HepG2 (cell line): ENCODE data around the gene PHTF2. TPM values are rescaled to one million over a fixed set of nuclear protein-coding genes. Genes with fewer than 3 reads are reported as not detected.

Source experiments
- ATAC-seq: fragments of 200-7000 bp; cut with Tn5 transposase; 3 replicates; pipeline ENCODE4 v1.9.1; 2020; ENCODE audit warnings: mild to moderate bottlenecking, moderate library complexity
- BruUV-seq: library from RNA; stranded (reverse); fragments of 400-500 nt; replicated peaks from 2 replicates; lab custom pipeline; 2021; lab: Mats Ljungman, UMichigan
- CTCF ChIA-PET: fragments of 300-600 bp; formaldehyde crosslinking; extraction: SDS; loops from one replicate; lab custom pipeline; 2021; ENCODE audit warnings: low total read pairs, inconsistent platforms, low intra/inter-chr PET ratio; lab: Yijun Ruan, JAX
- POLR2A ChIA-PET: fragments of 350-600 bp; sonication (Branson Sonifier 250); formaldehyde crosslinking; loops from one replicate; lab custom pipeline; 2020; ENCODE audit warnings: antibody characterized with exemption, inconsistent platforms; lab: Yijun Ruan, JAX
- DNase-seq: peaks from one replicate; pipeline ENCODE4 v3.0.0-alpha.2; 2015; ENCODE audit warnings: low spot score
- FAIRE-seq: peaks from 3 replicates; lab custom pipeline; 2011; peaks lifted over from hg19 to GRCh38; lab: Jason Lieb, UNC
- H2AFZ ChIP-seq: one replicate; pipeline ENCODE4 v1.6.1; 2011; ENCODE audit warnings: low read length, inconsistent platforms
- H3K27ac ChIP-seq: fragments of 300-600 bp; 3 replicates; pipeline ENCODE4 v1.8.0; 2011; ENCODE audit warnings: mixed run types, mild to moderate bottlenecking, mixed read lengths, low read length, inconsistent platforms; ENCODE audit not compliant: insufficient read depth; ENCODE audit errors: extremely low read length
- H3K27me3 ChIP-seq, 2 experiments: fragments of 200-600 bp in 1 of 2; 2 replicates in 1 of 2; 3 replicates in 1 of 2; pipeline versions ENCODE4 v1.6.0 to v1.8.0; 2011; ENCODE audit warnings: low read length in 2 of 2, mild to moderate bottlenecking in 2 of 2, moderate library complexity in 2 of 2, inconsistent platforms in 1 of 2; ENCODE audit not compliant: insufficient read depth in 2 of 2, control insufficient read depth in 1 of 2
- H3K36me3 ChIP-seq, 2 experiments: fragments of 200-600 bp in 1 of 2; replicated peaks in 1 of 2; 2 replicates in 1 of 2; 3 replicates in 1 of 2; pipeline versions ENCODE4 v1.5.1 to v1.8.0; 2011; ENCODE audit warnings: low read length in 2 of 2, inconsistent platforms in 1 of 2; ENCODE audit not compliant: insufficient read depth in 2 of 2, control insufficient read depth in 1 of 2
- H3K4me1 ChIP-seq: 2 replicates; pipeline ENCODE4 v1.5.1; 2012; ENCODE audit warnings: low read length, inconsistent platforms; ENCODE audit not compliant: insufficient read depth
- H3K4me2 ChIP-seq: 2 replicates; pipeline ENCODE4 v1.6.0; 2011; ENCODE audit warnings: low read depth, low read length, inconsistent platforms
- H3K4me3 ChIP-seq, 3 experiments: fragments of 200-600 bp in 1 of 3; sonication (generic), shearing (Covaris generic) in 1 of 3; replicated peaks in 1 of 3; 2 replicates each; pipeline ENCODE4 v1.5.1; 2011 to 2016; ENCODE audit warnings: low read length in 3 of 3, inconsistent platforms in 2 of 3, low read depth in 2 of 3, mild to moderate bottlenecking in 2 of 3, control low read depth in 1 of 3, mixed read lengths in 1 of 3; ENCODE audit not compliant: insufficient read depth in 1 of 3
- H3K79me2 ChIP-seq: one replicate; pipeline ENCODE4 v1.6.1; 2011; ENCODE audit warnings: low read length, inconsistent platforms; ENCODE audit not compliant: insufficient read depth
- H3K9ac ChIP-seq: 2 replicates; pipeline ENCODE4 v1.6.0; 2011; ENCODE audit warnings: mild to moderate bottlenecking, low read depth, low read length, inconsistent platforms; ENCODE audit not compliant: insufficient read depth
- H3K9me3 ChIP-seq: 2 replicates; pipeline ENCODE4 v1.5.1; 2012; ENCODE audit warnings: mild to moderate bottlenecking, low read length
- H4K20me1 ChIP-seq: 2 replicates; pipeline ENCODE4 v1.6.0; 2011; ENCODE audit warnings: inconsistent platforms, mild to moderate bottlenecking, low read length, moderate library complexity; ENCODE audit not compliant: insufficient read depth
- RARG ChIP-seq: sonication (generic); formaldehyde crosslinking; IDR thresholded peaks from 2 replicates; pipeline ENCODE4 v1.4.0; 2020; ENCODE audit warnings: low read depth, mild to moderate bottlenecking, missing genetic modification reagents
- RFX3 ChIP-seq: IDR thresholded peaks from 2 replicates; pipeline ENCODE4 v1.6.1; 2016; ENCODE audit warnings: missing biosample characterization, missing genetic modification reagents
- ZNF256 ChIP-seq: sonication (generic); formaldehyde crosslinking; conservative IDR thresholded peaks from 2 replicates; pipeline ENCODE4 v1.4.0; 2020; ENCODE audit warnings: missing genetic modification reagents
- ZNF354B ChIP-seq: sonication (generic); formaldehyde crosslinking; IDR thresholded peaks from 2 replicates; pipeline ENCODE4 v1.8.0; 2022; ENCODE audit warnings: mild to moderate bottlenecking, missing genetic modification reagents
- ZNF772 ChIP-seq: sonication (generic); formaldehyde crosslinking; IDR thresholded peaks from 2 replicates; pipeline ENCODE4 v1.5.0; 2020; ENCODE audit warnings: mild to moderate bottlenecking, missing genetic modification reagents
- ZNF841 ChIP-seq: sonication (generic); formaldehyde crosslinking; IDR thresholded peaks from 2 replicates; pipeline ENCODE4 v1.8.1; 2023; ENCODE audit warnings: missing genetic modification reagents, borderline replicate concordance
- WGBS: methylation state at CpG from one replicate; pipeline ENCODE4 v1.1.6; 2017; ENCODE audit warnings: low lambda C conversion rate; 5-methylcytosine and 5-hydroxymethylcytosine counted together
- in situ Hi-C: cut with HindIII; loops from 2 replicates; pipeline ENCODE4 v1.10.0; 2017; ENCODE audit warnings: low pct_unique_long_range_greater_than_20kb; ENCODE audit not compliant: extremely low pct_ligation_motif_present
- intact Hi-C: fragments of 100-400 bp; cut with micrococcal nuclease; formaldehyde crosslinking; loops from one replicate; pipeline ENCODE4 v1.10.0; 2022; ENCODE audit not compliant: unreplicated experiment
- polyA plus RNA-seq, 8 experiments: library from polyadenylated mRNA; depleted of rRNA in 3 of 8; stranded (reverse) in 7 of 8; unstranded in 1 of 8; fragments of >200 nt; fragmentation: Illumina TruSeq in 4 of 8; extraction: Trizol in 4 of 8; gene quantifications; 2 replicates each; pipeline versions ENCODE4 v1.2.1 to v1.2.3, GENCODE V29; 2011 to 2016; ENCODE audit warnings: low read depth in 4 of 8, missing spikeins in 1 of 8, mixed read lengths in 1 of 8; ENCODE audit not compliant: insufficient read depth in 1 of 8
- total RNA-seq, 5 experiments: library from RNA; depleted of rRNA; stranded (reverse); fragments of >200 nt; fragmentation: Illumina TruSeq; extraction: Trizol; gene quantifications; 2 replicates each; pipeline ENCODE4 v1.2.3, GENCODE V29; 2016; ENCODE audit warnings: low read depth in 1 of 5
- TF ChIP-seq, protein P1 (sequence below): sonication (generic); formaldehyde crosslinking; IDR thresholded peaks from 2 replicates; pipeline ENCODE4 v1.5.0; 2020; ENCODE audit warnings: missing genetic modification reagents, mild to moderate bottlenecking, borderline replicate concordance

PHTF2 gene
- total and polyA plus RNA-seq, 2 of the 13 experiments (the other 11 are each of a cell fraction or from before 2014, with no cell fraction given) = 7.4 to 10.2 TPM

DNA sequence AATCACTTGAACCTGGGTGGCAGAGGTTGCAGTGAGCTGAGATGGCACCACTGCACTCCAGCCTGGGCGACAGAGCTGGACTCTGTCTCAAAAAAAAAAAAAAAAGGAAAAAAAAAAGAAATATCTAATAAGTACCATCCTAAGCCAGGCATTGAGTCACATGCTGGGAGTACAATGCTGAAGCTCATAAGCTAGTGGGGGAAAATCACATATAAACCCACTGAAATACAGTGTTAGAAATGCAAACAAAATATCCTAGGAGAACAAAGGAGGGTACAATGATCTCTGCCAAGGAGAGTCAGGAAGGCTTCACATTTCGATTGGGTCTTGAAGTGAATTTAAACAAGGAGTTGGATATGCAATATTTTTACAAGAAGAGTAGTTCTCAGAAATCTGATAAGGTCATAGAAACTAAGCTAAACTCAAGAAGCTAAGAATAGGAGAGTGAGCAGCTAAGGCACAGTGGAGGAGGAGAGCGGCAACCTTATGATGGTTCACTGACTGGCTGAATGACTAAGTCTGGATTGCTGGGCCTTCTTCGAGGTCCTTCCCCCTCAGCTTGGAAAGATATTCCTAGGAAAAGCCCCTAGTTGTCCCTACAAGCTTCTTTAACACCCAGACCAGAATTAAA lies 115.5 kb downstream of the PHTF2 start:
- no TSS peak for BruUV-seq
- TF ChIP-seq ZNF256 (no peak), ZNF354B (CRISPR knock-in tag) (no peak), RFX3 (CRISPR knock-in tag) (no peak), RARG (CRISPR knock-in tag) (no peak), ZNF772 (CRISPR knock-in tag) (no peak), ZNF841 (CRISPR knock-in tag) (no peak)
- TF ChIP-seq, protein P1, sequence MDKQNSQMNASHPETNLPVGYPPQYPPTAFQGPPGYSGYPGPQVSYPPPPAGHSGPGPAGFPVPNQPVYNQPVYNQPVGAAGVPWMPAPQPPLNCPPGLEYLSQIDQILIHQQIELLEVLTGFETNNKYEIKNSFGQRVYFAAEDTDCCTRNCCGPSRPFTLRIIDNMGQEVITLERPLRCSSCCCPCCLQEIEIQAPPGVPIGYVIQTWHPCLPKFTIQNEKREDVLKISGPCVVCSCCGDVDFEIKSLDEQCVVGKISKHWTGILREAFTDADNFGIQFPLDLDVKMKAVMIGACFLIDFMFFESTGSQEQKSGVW (CRISPR knock-in tag) = no peak
- no peaks in the 10 kb centered on the region for H3K27me3 ChIP-seq

More for the DNA sequence above, 115.5 kb downstream of the PHTF2 start:
- ATAC-seq (no peak), DNase-seq (no peak), FAIRE-seq (no peak)
- CTCF ChIA-PET = no interaction called here
- Histone ChIP-seq H3K4me1 (no peaks in the 10 kb centered on the region), H3K27ac (no peak overlapping the region), H2AFZ (no peak overlapping the region), H3K4me3 (no peak overlapping the region), H4K20me1 (no peaks in the 10 kb centered on the region), H3K36me3 (no peaks in the 10 kb centered on the region), H3K9ac (no peak overlapping the region), H3K4me2 (no peak overlapping the region), H3K79me2 (no peaks in the 10 kb centered on the region), H3K9me3 (no peaks in the 10 kb centered on the region)
- 89% methylated on average over 4 of the region's 4 CpGs for WGBS
- in situ Hi-C loops = no loop called here
- intact Hi-C loops = no loop called here
- POLR2A ChIA-PET = no interaction called here
